IMR-90 (cell line): ENCODE results near the gene SEC24D. TPM values are rescaled to one million over a fixed set of nuclear protein-coding genes. Genes with fewer than 3 reads are reported as not detected.

ENCODE experiments used
- ATAC-seq: fragments of 200-7000 bp; cut with Tn5 transposase; 2 replicates; pipeline ENCODE4 v1.9.1; 2020; ENCODE audit warnings: low read depth, mild to moderate bottlenecking, moderate library complexity
- BruUV-seq: library from RNA; stranded (reverse); fragments of 400-500 nt; replicated peaks from 2 replicates; lab custom pipeline; 2021; lab: Mats Ljungman, UMichigan
- CTCF ChIA-PET: fragments of 300-600 bp; formaldehyde crosslinking; extraction: SDS; loops from one replicate; lab custom pipeline; 2021; ENCODE audit warnings: antibody characterized with exemption; lab: Yijun Ruan, JAX
- POLR2A ChIA-PET: fragments of 300-600 bp; sonication (Branson Sonifier 250); formaldehyde crosslinking; loops from one replicate; lab custom pipeline; 2022; ENCODE audit warnings: antibody characterized with exemption; ENCODE audit not compliant: unreplicated experiment; lab: Charles Lee
- DNase-seq: peaks from one replicate; pipeline ENCODE4 v3.0.0; 2013
- H2AFZ ChIP-seq: replicated peaks from 2 replicates; pipeline ENCODE3; 2013; ENCODE audit warnings: low read length, mild to moderate bottlenecking; ENCODE audit not compliant: poor library complexity
- H2AK5ac ChIP-seq: 2 replicates; pipeline ENCODE4 v1.6.1; 2013; ENCODE audit warnings: low read depth, low read length, inconsistent platforms
- H2AK9ac ChIP-seq: replicated peaks from 2 replicates; pipeline ENCODE3; 2013; ENCODE audit warnings: mild to moderate bottlenecking, low read depth, low read length, moderate library complexity; ENCODE audit not compliant: poor library complexity
- H2BK120ac ChIP-seq: 2 replicates; pipeline ENCODE4 v1.6.1; 2013; ENCODE audit warnings: low read depth, low read length, inconsistent platforms
- H2BK15ac ChIP-seq: 3 replicates; pipeline ENCODE4 v1.6.1; 2013; ENCODE audit warnings: low read depth, low read length, inconsistent platforms
- H2BK20ac ChIP-seq: 2 replicates; pipeline ENCODE4 v1.6.1; 2013; ENCODE audit warnings: low read depth, mild to moderate bottlenecking, inconsistent platforms, low read length, moderate library complexity
- H2BK5ac ChIP-seq: 2 replicates; pipeline ENCODE4 v1.6.1; 2013; ENCODE audit warnings: mild to moderate bottlenecking, low read depth, low read length, inconsistent platforms; ENCODE audit not compliant: poor library complexity, severe bottlenecking
- H3K14ac ChIP-seq: replicated peaks from 2 replicates; pipeline ENCODE4 v1.6.1; 2013; ENCODE audit warnings: low read depth, low read length, inconsistent platforms
- H3K18ac ChIP-seq: 2 replicates; pipeline ENCODE4 v1.6.1; 2013; ENCODE audit warnings: low read depth, low read length, control low read depth
- H3K23ac ChIP-seq: 2 replicates; pipeline ENCODE4 v1.6.1; 2013; ENCODE audit warnings: low read depth, low read length, inconsistent platforms
- H3K27ac ChIP-seq: 2 replicates; pipeline ENCODE4 v1.5.1; 2013; ENCODE audit warnings: mild to moderate bottlenecking, control low read depth, low read length; ENCODE audit not compliant: insufficient read depth
- H3K27me3 ChIP-seq: 2 replicates; pipeline ENCODE4 v1.6.1; 2013; ENCODE audit warnings: low read length; ENCODE audit not compliant: control insufficient read depth, insufficient read depth
- H3K36me3 ChIP-seq: 2 replicates; pipeline ENCODE4 v1.6.1; 2013; ENCODE audit warnings: low read length, mixed read lengths; ENCODE audit not compliant: control insufficient read depth, insufficient read depth
- H3K4ac ChIP-seq: 2 replicates; pipeline ENCODE4 v1.6.1; 2013; ENCODE audit warnings: low read depth, low read length, inconsistent platforms
- H3K4me1 ChIP-seq: 2 replicates; pipeline ENCODE4 v1.6.1; 2013; ENCODE audit warnings: low read length, mixed read lengths; ENCODE audit not compliant: control insufficient read depth, insufficient read depth
- H3K4me2 ChIP-seq: 2 replicates; pipeline ENCODE4 v1.6.1; 2013; ENCODE audit warnings: low read depth, mild to moderate bottlenecking, control low read depth, low read length, moderate library complexity
- H3K4me3 ChIP-seq: 2 replicates; pipeline ENCODE4 v1.5.1; 2013; ENCODE audit warnings: low read depth, mild to moderate bottlenecking, control low read depth, low read length, moderate library complexity; ENCODE audit not compliant: insufficient read depth
- H3K56ac ChIP-seq: 2 replicates; pipeline ENCODE4 v1.6.1; 2013; ENCODE audit warnings: low read length, inconsistent platforms; ENCODE audit not compliant: insufficient read depth; ENCODE audit errors: extremely low read depth
- H3K79me1 ChIP-seq, 2 experiments: 2 replicates each; pipeline ENCODE4 v1.6.1; 2013; ENCODE audit warnings: low read length in 2 of 2, inconsistent platforms in 1 of 2, low read depth in 1 of 2
- H3K9ac ChIP-seq: 2 replicates; pipeline ENCODE4 v1.6.1; 2013; ENCODE audit warnings: low read depth, low read length, control low read depth
- H3K9me1 ChIP-seq: 2 replicates; pipeline ENCODE4 v1.6.1; 2013; ENCODE audit warnings: low read length, inconsistent platforms; ENCODE audit not compliant: insufficient read depth
- H3K9me3 ChIP-seq: 2 replicates; pipeline ENCODE4 v1.6.1; 2013; ENCODE audit warnings: low read length; ENCODE audit not compliant: control insufficient read depth, insufficient read depth
- H4K20me1 ChIP-seq: 2 replicates; pipeline ENCODE4 v1.6.1; 2013; ENCODE audit warnings: low read length, inconsistent platforms; ENCODE audit not compliant: insufficient read depth
- H4K5ac ChIP-seq: 2 replicates; pipeline ENCODE4 v1.6.1; 2013; ENCODE audit warnings: mild to moderate bottlenecking, low read depth, low read length, control low read depth
- H4K8ac ChIP-seq, 2 experiments: 2 replicates each; pipeline ENCODE4 v1.6.1; 2013; ENCODE audit warnings: low read depth in 2 of 2, low read length in 2 of 2, control low read depth in 1 of 2, inconsistent platforms in 1 of 2
- H4K91ac ChIP-seq: 2 replicates; pipeline ENCODE4 v1.6.1; 2013; ENCODE audit warnings: low read depth, low read length, inconsistent platforms; ENCODE audit not compliant: insufficient read depth
- CEBPB ChIP-seq: IDR thresholded peaks from 2 replicates; pipeline ENCODE4 v1.6.1; 2012; ENCODE audit warnings: low read depth, low read length, improper control_type of control experiment
- FOS ChIP-seq: fragments of 150-350 bp; IDR thresholded peaks from 2 replicates; pipeline ENCODE4 v1.6.1; 2016; ENCODE audit warnings: low read depth, low read length
- POLR2A ChIP-seq: IDR thresholded peaks from 2 replicates; pipeline ENCODE4 v1.6.1; 2012; ENCODE audit warnings: mild to moderate bottlenecking, low read depth, low read length
- WGBS, 2 experiments: methylation state at CpG; one replicate each; pipeline versions ENCODE4 v1.1.5 to v1.1.7; 2013; ENCODE audit warnings: missing lambda C conversion rate in 2 of 2; ENCODE audit not compliant: insufficient read length in 1 of 2; ENCODE audit errors: extremely low coverage in 2 of 2; 5-methylcytosine and 5-hydroxymethylcytosine counted together
- dilution Hi-C: fragments of 300-500 bp; cut with HindIII; formaldehyde crosslinking; loops from one replicate; pipeline ENCODE4 v1.14.3; 2018; ENCODE audit warnings: low sequenced_read_pairs; ENCODE audit not compliant: unreplicated experiment
- in situ Hi-C: fragments of 300-500 bp; cut with MboI; formaldehyde crosslinking; loops from 3 replicates; pipeline ENCODE4 v1.14.3; 2019; ENCODE audit warnings: low sequenced_read_pairs, inconsistent platforms, mixed read lengths
- intact Hi-C: fragments of 100-400 bp; cut with micrococcal nuclease; formaldehyde crosslinking; loops from 2 replicates; pipeline ENCODE4 v1.10.0; 2022
- polyA plus RNA-seq, 3 experiments: library from polyadenylated mRNA; depleted of rRNA; stranded (reverse); fragments of >200 nt; gene quantifications; 2 replicates each; pipeline ENCODE4 v1.2.3, GENCODE V29; 2012; ENCODE audit warnings: low replicate concordance in 1 of 3
- total RNA-seq: library from RNA; depleted of rRNA; stranded (reverse); fragments of >200 nt; gene quantifications from 2 replicates; pipeline ENCODE4 v1.2.3, GENCODE V29; 2012

SEC24D gene
- total and polyA plus RNA-seq, 2 of the 4 experiments (the other 2 are of a cell fraction): 93.2 to 111 TPM

- no TSS peak for BruUV-seq
- no CpG with 5 or more reads among the region's 2 CpGs for WGBS, 2 experiments
- Histone ChIP-seq H4K20me1 (peaks cover 5% of the 10 kb centered on the region; the same call in 1 of the 2 replicates), H3K56ac (no peak overlapping the region), H4K5ac (peak overlapping the region; percentile 98), H3K9ac (no peak overlapping the region), H3K27me3 (no peaks in the 10 kb centered on the region), H3K9me1 (no peaks in the 10 kb centered on the region), H2BK20ac (no peak overlapping the region), H2AFZ (peak overlapping the region; percentile 85), H3K36me3 (peaks cover 4% of the 10 kb centered on the region), H3K23ac (no peak overlapping the region), H3K79me1 (peaks cover 2 to 17% of the 10 kb centered on the region in 2 experiments; a peak in 2 of 4 replicates), H2AK9ac (no peak overlapping the region), H3K18ac (no peak overlapping the region), H4K91ac (no peak overlapping the region), H4K8ac (peak overlapping the region; percentile 84 to 93), H3K4me1 (no peaks in the 10 kb centered on the region), H2BK120ac (no peak overlapping the region), H3K4me2 (no peak overlapping the region), H3K4me3 (no peak overlapping the region), H2BK15ac (no peak overlapping the region), H3K14ac (no peak overlapping the region), H2AK5ac (no peak overlapping the region), H3K27ac (no peak overlapping the region), H3K4ac (0 out of 2 replicates have a peak overlapping the region, but pooled peaks have one; percentile 36), H3K9me3 (no peaks in the 10 kb centered on the region), H2BK5ac (no peak overlapping the region)
- in situ Hi-C loops: no loop called here
- no peak for DNase-seq
- POLR2A ChIA-PET: no interaction called here
- TF ChIP-seq FOS (no peak), POLR2A (no peak), CEBPB (no peak)
- intact Hi-C loops: loop anchor here (1.0 to 10.0 kb wide), 2 partner anchors 144 to 259 kb away; no protein-coding TSS in a partner anchor
- dilution Hi-C loops: no loop called here
- ATAC-seq: no peak
- CTCF ChIA-PET: interaction anchor here (1.0 kb wide), 1 partner anchor 19 kb away, joined by 3 read pairs; no protein-coding TSS in a partner anchor
Measured at GRCh38 chr4:118683513-118683912, 152.4 kb downstream of the SEC24D start.
